ENCODE data around the gene MOB1A.
"Not testable (repeated sequence)": the region's sequence is repeated elsewhere in the genome, so short reads cannot be mapped to it uniquely, and the experiment has no call there.

MOB1A gene

DNA sequence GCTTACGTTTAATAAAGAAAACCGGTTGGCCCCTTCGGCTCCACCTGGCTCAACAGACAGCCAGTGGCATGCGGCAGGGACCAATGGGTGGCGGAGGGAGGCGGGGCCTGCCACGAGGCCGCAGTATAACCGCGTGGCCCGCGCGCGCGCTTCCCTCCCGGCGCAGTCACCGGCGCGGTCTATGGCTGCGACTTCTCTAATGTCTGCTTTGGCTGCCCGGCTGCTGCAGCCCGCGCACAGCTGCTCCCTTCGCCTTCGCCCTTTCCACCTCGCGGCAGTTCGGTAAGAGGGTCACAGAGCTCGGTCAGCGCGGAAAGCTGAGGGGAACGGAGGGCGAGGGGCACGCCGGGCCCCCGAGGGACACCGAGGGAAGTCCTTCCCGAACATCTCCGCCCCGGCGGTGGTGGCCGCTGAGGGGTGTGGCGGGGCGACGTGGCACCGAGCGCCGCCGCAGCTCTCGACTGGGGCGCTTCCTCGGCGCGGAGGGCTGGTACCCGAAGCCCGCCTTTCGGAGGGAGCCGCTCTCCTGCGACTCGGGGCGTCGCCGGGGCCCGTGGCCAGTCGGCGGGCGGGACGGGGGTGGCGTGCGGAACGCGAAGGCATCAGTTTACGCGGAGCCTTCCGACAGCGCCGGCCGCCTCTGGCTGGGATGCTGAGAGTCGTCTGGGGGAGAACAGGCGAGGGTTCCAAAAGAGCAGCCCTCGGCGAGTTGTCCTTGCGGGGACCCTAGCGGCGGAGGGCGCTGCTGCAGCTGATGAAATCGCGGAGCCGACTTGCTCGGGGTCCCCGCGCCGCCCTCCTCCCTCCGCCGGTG is 20.0 kb upstream of the MOB1A start, which contains the start of gene MTHFD2:
Gene MTHFD2, plus strand, starts transcription at position 155 of the 814 bp plus-strand sequence. Its CDS starts 27 bp downstream, at position 182.
- peak; percentile 96 for DNase-seq (ENCODE audit: low spot score)

- no peak for DNase-seq (ENCODE audit: low spot score)
Measured at GRCh38 chr2:74198023-74198460, 19.4 kb upstream of the MOB1A start.

DNA sequence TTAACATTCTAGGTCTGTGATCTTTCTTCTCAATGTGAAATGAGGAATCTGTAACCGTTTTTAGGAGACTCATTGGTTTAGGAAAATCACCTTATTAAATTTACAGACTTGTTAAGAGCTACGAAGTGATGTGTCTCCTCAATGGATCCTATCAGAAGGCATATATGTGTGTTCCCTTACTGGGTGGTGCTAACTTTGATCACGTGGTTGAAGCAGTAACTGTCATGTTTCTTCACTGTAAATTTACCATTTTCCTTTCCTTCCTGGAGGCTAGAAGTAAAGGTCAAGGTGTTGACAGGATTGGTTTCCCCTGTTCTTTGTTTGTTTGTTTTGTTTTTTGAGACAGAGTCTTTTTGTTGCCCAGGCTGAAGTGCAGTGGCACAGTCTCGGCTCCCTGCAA is 18.4 kb upstream of the MOB1A start:
- no peak for DNase-seq (ENCODE audit: low spot score)

- no peak for DNase-seq (ENCODE audit: low spot score)
Measured at GRCh38 chr2:74194799-74195198, 16.1 kb upstream of the MOB1A start.

DNA sequence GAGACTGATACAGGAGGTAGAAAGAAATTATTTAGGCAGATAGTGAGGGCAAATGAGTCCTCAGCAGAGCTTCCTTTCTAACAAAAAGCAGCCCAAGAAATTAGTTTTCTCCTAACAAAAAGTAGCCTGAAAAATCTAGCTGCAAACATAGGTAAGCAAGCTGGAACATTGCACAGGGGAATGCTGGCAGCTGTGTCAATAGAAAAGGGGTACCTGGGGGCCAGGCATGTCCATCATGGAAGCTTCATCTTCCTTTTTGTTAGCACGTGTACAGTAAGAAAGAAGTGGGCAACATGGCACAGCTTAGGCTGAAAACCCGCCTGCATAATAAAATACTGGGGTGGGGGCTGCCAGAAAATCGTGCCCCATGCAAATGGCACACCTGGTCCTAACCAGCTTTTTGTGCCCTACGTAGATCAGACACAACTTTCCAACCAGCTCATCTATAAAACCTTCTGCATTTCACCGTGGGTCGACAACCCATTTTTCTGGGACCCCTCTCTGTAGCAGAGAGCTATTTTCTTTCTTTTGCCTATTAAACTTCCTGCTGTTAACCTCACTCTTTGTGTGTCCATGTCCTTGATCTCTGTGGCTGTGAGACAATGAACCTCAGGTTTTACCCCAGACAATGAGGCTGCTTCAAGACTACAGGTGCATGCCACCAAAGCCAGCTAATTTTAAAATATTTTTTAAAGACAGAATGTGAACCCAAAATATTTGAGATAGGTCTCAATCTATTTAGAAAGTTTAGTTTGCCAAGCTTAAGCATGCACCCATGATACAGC is 13.1 kb upstream of the MOB1A start:
- DNase-seq (ENCODE audit: low spot score): no peak

- DNase-seq (ENCODE audit: low spot score): no peak
Measured at GRCh38 chr2:74188696-74189095, 10.0 kb upstream of the MOB1A start.

- DNase-seq (ENCODE audit: low spot score): peak; percentile 84
Measured at GRCh38 chr2:74188018-74188601, 9.4 kb upstream of the MOB1A start.

GRCh38 chr2:74186706-74187105 is 8.0 kb upstream of the MOB1A start:
- not testable (repeated sequence) for DNase-seq (ENCODE audit: low spot score)

GRCh38 chr2:74186038-74186437 is 7.4 kb upstream of the MOB1A start:
- no peak for DNase-seq (ENCODE audit: low spot score)

- no peak for DNase-seq (ENCODE audit: low spot score)
Measured at GRCh38 chr2:74183878-74184277, 5.2 kb upstream of the MOB1A start.

DNA sequence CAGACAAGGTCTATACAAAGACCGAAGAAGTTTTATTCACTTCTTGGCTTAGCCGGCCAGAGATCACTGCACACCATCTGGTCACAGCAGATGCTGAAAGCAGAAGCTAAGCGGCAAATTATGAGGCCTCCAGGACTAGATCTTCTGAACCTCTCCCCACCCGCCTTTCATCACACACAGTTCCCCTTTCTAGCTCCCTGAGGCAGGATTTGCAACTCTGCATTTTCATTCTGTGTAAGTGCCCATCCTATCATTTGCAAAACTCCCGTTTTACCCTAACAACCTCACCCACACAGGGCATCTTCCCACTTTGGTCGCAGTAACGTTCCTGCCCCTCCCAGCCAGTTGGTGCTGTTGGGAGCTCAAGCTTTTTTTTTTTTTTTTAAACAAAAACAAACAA is 3.1 kb upstream of the MOB1A start:
- DNase-seq (ENCODE audit: low spot score): no peak

GRCh38 chr2:74179063-74179865 is 585 bp upstream of the MOB1A start:
- DNase-seq (ENCODE audit: low spot score): no peak

- no peak for DNase-seq (ENCODE audit: low spot score)
Measured at GRCh38 chr2:74177696-74178095, 983 bp downstream of the MOB1A start.

DNA sequence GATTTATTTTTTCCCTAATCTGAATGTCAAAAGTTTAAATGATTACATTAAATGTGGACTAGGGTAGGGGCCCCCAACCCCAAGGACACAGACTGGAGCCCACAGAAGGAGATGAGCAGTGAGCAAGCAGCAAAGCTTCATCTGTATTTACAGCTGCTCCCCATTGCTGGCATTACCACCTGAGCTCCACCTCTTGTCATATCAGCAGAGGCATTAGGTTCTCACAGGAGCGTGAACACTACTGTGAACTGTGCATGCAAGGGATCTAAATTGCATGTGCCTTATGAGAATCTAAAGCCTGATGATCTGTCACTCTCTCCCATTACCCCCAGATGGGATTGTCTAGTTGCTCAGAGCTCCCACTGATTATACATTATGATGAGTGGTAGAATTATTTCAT is 3.8 kb downstream of the MOB1A start:
- no peak for DNase-seq (ENCODE audit: low spot score)

DNA sequence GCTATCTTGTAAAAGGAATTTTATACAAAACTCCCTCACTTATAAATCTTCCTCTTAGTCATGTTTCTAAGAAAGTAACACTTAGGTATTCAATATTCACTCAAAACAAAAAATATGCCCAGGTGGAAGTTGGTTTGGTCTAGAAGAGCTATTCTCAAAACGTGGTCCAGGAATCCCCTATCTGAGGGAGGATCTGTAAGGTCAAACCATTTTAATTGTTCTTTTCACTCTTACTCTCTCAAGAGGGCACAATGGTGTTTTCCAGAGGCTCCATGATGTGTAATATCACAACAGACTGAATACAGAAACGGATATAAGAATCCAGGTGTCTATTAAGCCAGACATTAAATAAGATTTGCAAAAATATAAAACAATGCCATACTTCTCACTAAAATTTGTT is 9.9 kb downstream of the MOB1A start:
- no peak for DNase-seq (ENCODE audit: low spot score)

DNA sequence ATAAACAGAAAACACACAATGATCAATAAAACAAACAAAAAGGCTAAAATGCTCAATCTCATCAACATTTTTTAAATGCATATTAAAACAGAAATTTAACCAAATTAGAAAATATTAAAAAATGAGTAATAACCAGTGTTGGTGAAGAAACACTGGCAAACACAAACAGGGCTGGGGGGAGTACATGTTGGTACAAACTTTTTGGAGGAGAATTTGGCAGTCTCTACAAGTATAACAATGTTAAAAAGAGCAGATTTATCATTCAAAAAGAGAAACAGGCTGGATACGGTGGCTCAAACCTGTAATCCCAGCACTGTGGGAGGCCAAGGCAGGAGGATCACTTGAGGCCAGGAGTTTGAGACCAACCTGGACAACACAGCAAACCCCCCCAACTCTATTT is 13.9 kb downstream of the MOB1A start:
- no peak for DNase-seq (ENCODE audit: low spot score)

- no peak for DNase-seq (ENCODE audit: low spot score)
Measured at GRCh38 chr2:74162951-74163350, 15.7 kb downstream of the MOB1A start.

GRCh38 chr2:74155830-74156229 is 22.8 kb downstream of the MOB1A start:
- DNase-seq (ENCODE audit: low spot score): no peak

DNA sequence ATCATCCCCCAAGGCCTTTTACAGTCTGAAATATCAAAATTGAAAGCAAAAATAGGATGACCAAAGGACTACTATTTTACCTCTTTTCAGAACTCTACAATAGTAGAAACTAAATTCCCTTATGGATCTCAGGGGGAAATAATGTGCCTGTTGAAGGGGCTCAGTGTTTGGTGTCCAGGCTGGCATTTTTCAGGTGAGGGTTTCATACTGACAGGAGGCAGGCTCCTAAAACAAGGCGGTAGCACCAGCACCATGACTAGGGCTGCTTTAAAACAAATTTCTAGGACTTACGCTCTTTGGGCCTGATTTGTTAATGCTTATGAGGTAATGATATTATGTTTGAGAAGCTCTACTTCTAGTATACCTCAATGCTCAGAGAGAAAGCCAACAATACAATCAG is 25.7 kb downstream of the MOB1A start:
- DNase-seq (ENCODE audit: low spot score): no peak

- no peak for DNase-seq (ENCODE audit: low spot score)
Measured at GRCh38 chr2:74149570-74150319, 28.9 kb downstream of the MOB1A start.

DNA sequence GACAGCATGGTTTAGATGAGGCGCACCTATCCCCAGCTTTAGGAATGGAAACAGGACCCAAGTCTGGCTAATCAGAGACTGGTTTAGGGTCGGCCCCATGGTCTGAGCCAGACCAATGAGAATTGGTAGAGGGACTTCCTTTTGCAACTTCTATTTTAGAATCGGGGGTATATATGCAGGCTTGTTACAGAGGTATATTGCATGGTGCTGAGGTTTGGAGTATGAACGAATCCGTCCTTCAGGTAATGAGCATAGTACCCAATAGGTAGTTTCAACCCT is 29.5 kb downstream of the MOB1A start:
- DNase-seq (ENCODE audit: low spot score): no peak
